OCI-LY1 (cell line): ENCODE results near the gene MUC20.

Experiments used
- CTCF ChIP-seq: fragments of 200-600 bp; sonication (generic), shearing (Covaris generic); IDR thresholded peaks from 2 replicates; pipeline ENCODE4 v1.5.1; 2017; ENCODE audit warnings: mild to moderate bottlenecking, antibody characterized with exemption, low read length, moderate library complexity, mixed read lengths
- EZH2 ChIP-seq: fragments of 200-600 bp; sonication (generic), shearing (Covaris generic); IDR thresholded peaks from 2 replicates; pipeline ENCODE4 v1.8.0; 2017; ENCODE audit warnings: borderline replicate concordance, mixed run types, mild to moderate bottlenecking, antibody characterized with exemption, low read length, moderate library complexity, mixed read lengths

GRCh38 chr3:195768414-195768813 lies 47.6 kb downstream of the MUC20 start:
- TF ChIP-seq CTCF (no peak), EZH2 (no peak)
